Endothelial cell of umbilical vein (primary cell): ENCODE results near the gene EEF1AKMT2.

Source experiments
- MYC ChIP-seq: IDR thresholded peaks from one replicate; pipeline ENCODE4 v1.6.1; 2011; ENCODE audit warnings: mild to moderate bottlenecking, low read depth, low read length
- POLR2A ChIP-seq: IDR thresholded peaks from 2 replicates; pipeline ENCODE4 v1.6.1; 2012; ENCODE audit warnings: low read depth, mild to moderate bottlenecking, control low read depth, low read length
- TF ChIP-seq, protein P1 (sequence below), 2 donors: IDR thresholded peaks; 1 replicate in 1 of 2; 2 replicates in 1 of 2; pipeline ENCODE4 v1.5.1; 2011; ENCODE audit warnings: low read length in 2 of 2, mild to moderate bottlenecking in 2 of 2, moderate library complexity in 2 of 2, control low read depth in 1 of 2, inconsistent platforms in 1 of 2, low read depth in 1 of 2; ENCODE audit not compliant: insufficient read depth in 1 of 2; ENCODE audit errors: extremely low read depth in 1 of 2

DNA sequence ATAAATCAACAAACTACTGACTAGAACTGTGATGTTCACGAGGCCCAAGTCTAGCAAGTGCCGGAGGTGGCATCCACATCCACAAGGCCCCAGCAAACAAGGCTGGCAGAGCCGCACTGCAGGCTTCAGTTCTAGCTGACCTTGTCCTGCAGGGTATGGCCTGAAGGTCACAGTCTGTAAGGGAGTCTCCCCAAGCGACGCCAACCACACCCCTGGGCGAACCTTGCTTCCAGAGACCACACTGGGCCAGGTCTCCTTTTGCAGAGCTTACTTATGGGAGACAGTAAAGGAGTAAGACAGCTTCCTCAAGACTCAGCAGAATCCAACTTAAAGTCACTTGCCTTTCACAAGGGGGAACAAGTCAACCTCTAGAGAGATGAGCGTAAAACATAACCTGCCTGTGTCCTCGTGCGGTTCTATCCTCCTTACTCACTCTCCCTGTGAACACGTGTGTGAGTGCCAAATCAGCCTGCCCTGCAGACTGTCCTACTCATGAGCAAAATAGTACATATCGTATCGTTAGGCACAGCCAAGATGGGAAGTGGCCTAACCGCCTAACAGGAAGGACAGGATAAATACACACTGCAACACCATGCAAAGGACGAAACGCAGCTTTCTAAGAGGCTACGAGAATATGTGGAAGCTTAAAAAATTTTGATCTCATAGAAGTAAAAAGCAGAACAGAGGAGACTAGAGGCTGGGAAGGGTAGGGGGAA lies 70.2 kb downstream of the EEF1AKMT2 start:
- TF ChIP-seq, protein P1, sequence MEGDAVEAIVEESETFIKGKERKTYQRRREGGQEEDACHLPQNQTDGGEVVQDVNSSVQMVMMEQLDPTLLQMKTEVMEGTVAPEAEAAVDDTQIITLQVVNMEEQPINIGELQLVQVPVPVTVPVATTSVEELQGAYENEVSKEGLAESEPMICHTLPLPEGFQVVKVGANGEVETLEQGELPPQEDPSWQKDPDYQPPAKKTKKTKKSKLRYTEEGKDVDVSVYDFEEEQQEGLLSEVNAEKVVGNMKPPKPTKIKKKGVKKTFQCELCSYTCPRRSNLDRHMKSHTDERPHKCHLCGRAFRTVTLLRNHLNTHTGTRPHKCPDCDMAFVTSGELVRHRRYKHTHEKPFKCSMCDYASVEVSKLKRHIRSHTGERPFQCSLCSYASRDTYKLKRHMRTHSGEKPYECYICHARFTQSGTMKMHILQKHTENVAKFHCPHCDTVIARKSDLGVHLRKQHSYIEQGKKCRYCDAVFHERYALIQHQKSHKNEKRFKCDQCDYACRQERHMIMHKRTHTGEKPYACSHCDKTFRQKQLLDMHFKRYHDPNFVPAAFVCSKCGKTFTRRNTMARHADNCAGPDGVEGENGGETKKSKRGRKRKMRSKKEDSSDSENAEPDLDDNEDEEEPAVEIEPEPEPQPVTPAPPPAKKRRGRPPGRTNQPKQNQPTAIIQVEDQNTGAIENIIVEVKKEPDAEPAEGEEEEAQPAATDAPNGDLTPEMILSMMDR (IDR thresholded peaks at IDR 0.05; ENCODE audit: extremely low read depth in 1 of 2, insufficient read depth in 1 of 2, low read depth in 1 of 2, low read length in 2 of 2) = no peak
- TF ChIP-seq POLR2A = no peak
- TF ChIP-seq MYC = no peak
